Mesenchymal stem cell (in vitro differentiated cells and primary cell): ENCODE data around the gene NGFR.

Experiments used
- DNase-seq: peaks from one replicate; pipeline ENCODE4 v3.0.0-alpha.2; 2013
- H2AFZ ChIP-seq: one replicate; pipeline ENCODE4 v1.6.1; 2013; ENCODE audit warnings: low read depth, mild to moderate bottlenecking, control low read depth, inconsistent platforms, low read length, moderate library complexity
- H2AK5ac ChIP-seq: 2 replicates; pipeline ENCODE4 v1.6.1; 2013; ENCODE audit warnings: low read length, moderate library complexity, mild to moderate bottlenecking, inconsistent platforms; ENCODE audit not compliant: severe bottlenecking
- H2BK120ac ChIP-seq: one replicate; pipeline ENCODE4 v1.6.1; 2013; ENCODE audit warnings: low read depth, mild to moderate bottlenecking, inconsistent platforms, low read length, moderate library complexity
- H2BK12ac ChIP-seq, 2 experiments: one replicate each; pipeline ENCODE4 v1.6.1; 2013; ENCODE audit warnings: inconsistent platforms in 2 of 2, low read length in 2 of 2, mild to moderate bottlenecking in 2 of 2, moderate library complexity in 2 of 2, control low read depth in 1 of 2
- H2BK15ac ChIP-seq: one replicate; pipeline ENCODE4 v1.6.1; 2013; ENCODE audit warnings: mild to moderate bottlenecking, low read depth, inconsistent platforms; ENCODE audit not compliant: poor library complexity, severe bottlenecking
- H2BK5ac ChIP-seq: 2 replicates; pipeline ENCODE4 v1.6.1; 2013; ENCODE audit warnings: low read depth, mild to moderate bottlenecking, low read length, control low read depth, inconsistent platforms; ENCODE audit not compliant: poor library complexity, severe bottlenecking
- H3K14ac ChIP-seq, 2 experiments: one replicate each; pipeline ENCODE4 v1.6.1; 2013; ENCODE audit warnings: inconsistent platforms in 2 of 2, low read length in 2 of 2, control low read depth in 1 of 2, mild to moderate bottlenecking in 1 of 2, moderate library complexity in 1 of 2
- H3K18ac ChIP-seq, 2 experiments: one replicate each; pipeline ENCODE4 v1.6.1; 2013; ENCODE audit warnings: inconsistent platforms in 2 of 2, low read length in 2 of 2, control low read depth in 1 of 2, low read depth in 1 of 2, mild to moderate bottlenecking in 1 of 2
- H3K23ac ChIP-seq, 2 experiments: one replicate each; pipeline ENCODE4 v1.6.1; 2013; ENCODE audit warnings: inconsistent platforms in 2 of 2, low read length in 2 of 2, mild to moderate bottlenecking in 2 of 2, moderate library complexity in 2 of 2, control low read depth in 1 of 2
- H3K27ac ChIP-seq: 2 replicates; pipeline ENCODE4 v1.5.1; 2013; ENCODE audit warnings: mild to moderate bottlenecking, moderate library complexity, low read length, control low read depth, inconsistent platforms; ENCODE audit not compliant: poor library complexity, severe bottlenecking
- H3K27me3 ChIP-seq, 2 experiments: 2 replicates each; pipeline versions ENCODE4 v1.6.1 to v1.7.0; 2013; ENCODE audit warnings: low read length in 2 of 2, mild to moderate bottlenecking in 2 of 2, moderate library complexity in 2 of 2, control low read depth in 1 of 2, inconsistent platforms in 1 of 2; ENCODE audit not compliant: control insufficient read depth in 1 of 2, insufficient read depth in 1 of 2
- H3K36me3 ChIP-seq, 2 experiments: 2 replicates each; pipeline versions ENCODE4 v1.6.1 to v1.7.0; 2013; ENCODE audit warnings: low read length in 2 of 2, control low read depth in 1 of 2, inconsistent platforms in 1 of 2, low read depth in 1 of 2, mild to moderate bottlenecking in 1 of 2; ENCODE audit not compliant: insufficient read depth in 2 of 2, control insufficient read depth in 1 of 2
- H3K4ac ChIP-seq, 2 experiments: one replicate each; pipeline ENCODE4 v1.6.1; 2013; ENCODE audit warnings: inconsistent platforms in 2 of 2, low read length in 2 of 2, mild to moderate bottlenecking in 2 of 2, moderate library complexity in 2 of 2, control low read depth in 1 of 2, low read depth in 1 of 2
- H3K4me1 ChIP-seq: 2 replicates; pipeline ENCODE4 v1.6.1; 2013; ENCODE audit warnings: low read depth, low read length, control low read depth; ENCODE audit not compliant: control insufficient read depth, insufficient read depth
- H3K4me2 ChIP-seq: 2 replicates; pipeline ENCODE4 v1.6.1; 2013; ENCODE audit warnings: low read length, mild to moderate bottlenecking, inconsistent platforms; ENCODE audit not compliant: poor library complexity, severe bottlenecking
- H3K4me3 ChIP-seq, 2 experiments: 2 replicates each; pipeline versions ENCODE4 v1.5.1 to v1.7.0; 2013; ENCODE audit warnings: low read length in 2 of 2, mild to moderate bottlenecking in 2 of 2, control low read depth in 1 of 2, low read depth in 1 of 2; ENCODE audit not compliant: insufficient read depth in 1 of 2
- H3K79me1 ChIP-seq: replicated peaks from 2 replicates; pipeline ENCODE4 v1.6.1; 2013; ENCODE audit warnings: mild to moderate bottlenecking, control low read depth, low read length, inconsistent platforms; ENCODE audit not compliant: poor library complexity, severe bottlenecking
- H3K9ac ChIP-seq: 2 replicates; pipeline ENCODE4 v1.7.0; 2013; ENCODE audit warnings: mild to moderate bottlenecking, low read length, moderate library complexity
- H3K9me3 ChIP-seq: 2 replicates; pipeline ENCODE4 v1.7.0; 2013; ENCODE audit warnings: mild to moderate bottlenecking, low read length; ENCODE audit not compliant: control insufficient read depth
- H4K8ac ChIP-seq: one replicate; pipeline ENCODE4 v1.6.1; 2013; ENCODE audit warnings: inconsistent platforms, mild to moderate bottlenecking, low read length, moderate library complexity
- H4K91ac ChIP-seq: one replicate; pipeline ENCODE4 v1.6.1; 2013; ENCODE audit warnings: mild to moderate bottlenecking, low read length, inconsistent platforms
- WGBS: methylation state at CpG from one replicate; pipeline ENCODE4 v1.1.7; 2013; ENCODE audit warnings: mixed read lengths; 5-methylcytosine and 5-hydroxymethylcytosine counted together

NGFR gene

GRCh38 chr17:49459401-49459984 is 35.6 kb upstream of the NGFR start:
- no peak overlapping the region for H3K27ac ChIP-seq
- no peak overlapping the region for H2BK120ac ChIP-seq
- peaks cover 13% of the 10 kb centered on the region for H3K9me3 ChIP-seq
- no peak overlapping the region for H3K4me2 ChIP-seq
- H3K14ac ChIP-seq, result peak overlapping the region in 1 of 2 experiments; percentile 41
- no peak overlapping the region for H2BK5ac ChIP-seq
- H3K9ac ChIP-seq, result no peak overlapping the region
- no peak overlapping the region for H3K18ac ChIP-seq
- 22% methylated on average over 7 of the region's 7 CpGs for WGBS
- H3K4me3 ChIP-seq, result no peak overlapping the region
- no peak overlapping the region for H4K8ac ChIP-seq
- no peak overlapping the region for H4K91ac ChIP-seq
- no peaks in the 10 kb centered on the region for H3K36me3 ChIP-seq
- no peak overlapping the region for H2AFZ ChIP-seq
- peak overlapping the region in 1 of 2 experiments; percentile 29 for H2BK12ac ChIP-seq
- no peak overlapping the region for H3K4ac ChIP-seq
- H2BK15ac ChIP-seq, result no peak overlapping the region
- peaks cover 70 to 94% of the 10 kb centered on the region in 2 experiments for H3K27me3 ChIP-seq
- no peak for DNase-seq
- H3K23ac ChIP-seq, result no peak overlapping the region
- no peaks in the 10 kb centered on the region for H3K79me1 ChIP-seq
- no peak overlapping the region for H2AK5ac ChIP-seq
- H3K4me1 ChIP-seq, result no peaks in the 10 kb centered on the region

DNA sequence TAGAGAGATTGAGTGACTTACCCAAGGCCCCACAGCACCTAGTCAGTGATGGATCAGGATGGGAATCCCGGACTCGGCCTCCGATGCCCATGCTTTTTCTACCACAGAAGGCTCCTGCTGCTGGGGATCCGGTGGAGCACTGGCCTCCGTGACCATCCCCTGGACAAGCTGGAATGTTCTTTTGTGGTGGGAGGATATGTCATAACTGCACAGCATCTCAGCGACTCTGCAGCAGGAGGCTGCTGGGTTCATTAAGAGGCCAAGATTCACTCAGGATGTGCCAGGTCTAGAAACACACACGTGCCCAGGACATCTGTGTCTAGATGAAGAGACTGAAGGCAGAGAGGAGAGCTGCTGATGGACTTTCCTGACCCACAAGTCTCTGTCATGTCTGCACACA is 34.7 kb upstream of the NGFR start:
- Histone ChIP-seq H2BK15ac (no peak overlapping the region), H3K79me1 (no peaks in the 10 kb centered on the region), H4K8ac (no peak overlapping the region), H2BK120ac (no peak overlapping the region), H4K91ac (no peak overlapping the region), H3K23ac (peak overlapping the region in 1 of 2 experiments; percentile 54), H3K4ac (no peak overlapping the region), H3K36me3 (no peaks in the 10 kb centered on the region), H2AFZ (no peak overlapping the region), H3K4me2 (no peak overlapping the region), H3K9me3 (peaks cover 13% of the 10 kb centered on the region), H3K9ac (no peak overlapping the region), H3K4me3 (no peak overlapping the region), H2BK12ac (no peak overlapping the region), H3K14ac (peak overlapping the region in 1 of 2 experiments; percentile 53), H2AK5ac (no peak overlapping the region), H3K27ac (no peak overlapping the region), H3K18ac (no peak overlapping the region), H3K27me3 (peaks cover 76 to 92% of the 10 kb centered on the region in 2 experiments), H2BK5ac (no peak overlapping the region), H3K4me1 (no peaks in the 10 kb centered on the region)
- DNase-seq, result no peak
- WGBS, result 84% methylated on average over 7 of the region's 7 CpGs

DNA sequence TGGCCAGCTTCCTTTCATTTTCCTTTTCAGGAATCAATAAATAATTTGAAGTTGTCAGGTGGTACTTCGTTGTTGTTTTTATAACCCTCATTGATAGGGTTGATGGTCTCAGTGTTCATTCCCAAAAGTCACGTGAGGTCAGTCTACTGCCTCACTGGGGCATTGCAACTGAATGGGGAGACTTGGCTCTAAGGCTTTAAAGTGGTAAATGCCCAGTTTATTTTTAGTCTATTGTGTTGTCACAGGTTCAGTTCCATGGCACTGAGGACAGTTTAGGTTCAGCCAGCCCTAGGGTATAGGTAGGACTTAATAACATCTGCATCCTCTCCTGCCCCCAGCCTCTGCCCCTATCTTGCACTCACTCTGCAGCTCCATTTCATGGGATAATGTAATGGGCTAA is 33.5 kb upstream of the NGFR start:
- no peak overlapping the region for H3K18ac ChIP-seq
- no peak overlapping the region for H3K23ac ChIP-seq
- no peak overlapping the region for H3K27ac ChIP-seq
- no peak overlapping the region for H2BK120ac ChIP-seq
- WGBS, result 68% methylated on average over 2 of the region's 2 CpGs
- H3K4ac ChIP-seq, result no peak overlapping the region
- H3K4me1 ChIP-seq, result no peaks in the 10 kb centered on the region
- H3K27me3 ChIP-seq, result peaks cover 86 to 92% of the 10 kb centered on the region in 2 experiments
- H3K4me2 ChIP-seq, result no peak overlapping the region
- DNase-seq, result no peak
- no peak overlapping the region for H3K14ac ChIP-seq
- H2BK12ac ChIP-seq, result no peak overlapping the region
- H3K9ac ChIP-seq, result no peak overlapping the region
- H2AFZ ChIP-seq, result no peak overlapping the region
- H3K79me1 ChIP-seq, result no peaks in the 10 kb centered on the region
- H4K91ac ChIP-seq, result no peak overlapping the region
- H3K9me3 ChIP-seq, result peaks cover 13% of the 10 kb centered on the region
- no peak overlapping the region for H4K8ac ChIP-seq
- no peaks in the 10 kb centered on the region for H3K36me3 ChIP-seq
- H2AK5ac ChIP-seq, result no peak overlapping the region
- H2BK15ac ChIP-seq, result no peak overlapping the region
- no peak overlapping the region for H3K4me3 ChIP-seq
- no peak overlapping the region for H2BK5ac ChIP-seq

- Histone ChIP-seq H3K36me3 (no peaks in the 10 kb centered on the region), H3K23ac (no peak overlapping the region), H3K4ac (no peak overlapping the region), H3K18ac (no peak overlapping the region), H4K8ac (no peak overlapping the region), H3K9me3 (peaks cover 13% of the 10 kb centered on the region), H2AK5ac (no peak overlapping the region), H2AFZ (no peak overlapping the region), H3K27me3 (peaks cover 86 to 90% of the 10 kb centered on the region in 2 experiments), H4K91ac (no peak overlapping the region), H2BK15ac (no peak overlapping the region), H3K4me3 (no peak overlapping the region), H2BK5ac (no peak overlapping the region), H3K79me1 (no peaks in the 10 kb centered on the region), H2BK12ac (no peak overlapping the region), H3K4me2 (no peak overlapping the region), H3K9ac (no peak overlapping the region), H3K14ac (no peak overlapping the region), H2BK120ac (no peak overlapping the region), H3K27ac (no peak overlapping the region), H3K4me1 (no peaks in the 10 kb centered on the region)
- 80% methylated on average over 2 of the region's 2 CpGs for WGBS
- DNase-seq, result no peak
Observed at GRCh38 chr17:49464049-49464448, 31.0 kb upstream of the NGFR start.
